IMR-90 (cell line): Measurements from ENCODE around the gene ACOX2. TPM values are rescaled to one million over a fixed set of nuclear protein-coding genes. Genes with fewer than 3 reads are reported as not detected.

Experiments
- ATAC-seq: fragments of 200-7000 bp; cut with Tn5 transposase; 2 replicates; pipeline ENCODE4 v1.9.1; 2020; ENCODE audit warnings: low read depth, mild to moderate bottlenecking, moderate library complexity
- BruUV-seq: library from RNA; stranded (reverse); fragments of 400-500 nt; replicated peaks from 2 replicates; lab custom pipeline; 2021; lab: Mats Ljungman, UMichigan
- CTCF ChIA-PET: fragments of 300-600 bp; formaldehyde crosslinking; extraction: SDS; loops from one replicate; lab custom pipeline; 2021; ENCODE audit warnings: antibody characterized with exemption; lab: Yijun Ruan, JAX
- POLR2A ChIA-PET: fragments of 300-600 bp; sonication (Branson Sonifier 250); formaldehyde crosslinking; loops from one replicate; lab custom pipeline; 2022; ENCODE audit warnings: antibody characterized with exemption; ENCODE audit not compliant: unreplicated experiment; lab: Charles Lee
- DNase-seq: peaks from one replicate; pipeline ENCODE4 v3.0.0; 2013
- H2AFZ ChIP-seq: replicated peaks from 2 replicates; pipeline ENCODE3; 2013; ENCODE audit warnings: low read length, mild to moderate bottlenecking; ENCODE audit not compliant: poor library complexity
- H2AK5ac ChIP-seq: 2 replicates; pipeline ENCODE4 v1.6.1; 2013; ENCODE audit warnings: low read depth, low read length, inconsistent platforms
- H2AK9ac ChIP-seq: replicated peaks from 2 replicates; pipeline ENCODE3; 2013; ENCODE audit warnings: mild to moderate bottlenecking, low read depth, low read length, moderate library complexity; ENCODE audit not compliant: poor library complexity
- H2BK120ac ChIP-seq: 2 replicates; pipeline ENCODE4 v1.6.1; 2013; ENCODE audit warnings: low read depth, low read length, inconsistent platforms
- H2BK15ac ChIP-seq: 3 replicates; pipeline ENCODE4 v1.6.1; 2013; ENCODE audit warnings: low read depth, low read length, inconsistent platforms
- H2BK20ac ChIP-seq: 2 replicates; pipeline ENCODE4 v1.6.1; 2013; ENCODE audit warnings: low read depth, mild to moderate bottlenecking, inconsistent platforms, low read length, moderate library complexity
- H2BK5ac ChIP-seq: 2 replicates; pipeline ENCODE4 v1.6.1; 2013; ENCODE audit warnings: mild to moderate bottlenecking, low read depth, low read length, inconsistent platforms; ENCODE audit not compliant: poor library complexity, severe bottlenecking
- H3K14ac ChIP-seq: replicated peaks from 2 replicates; pipeline ENCODE4 v1.6.1; 2013; ENCODE audit warnings: low read depth, low read length, inconsistent platforms
- H3K18ac ChIP-seq: 2 replicates; pipeline ENCODE4 v1.6.1; 2013; ENCODE audit warnings: low read depth, low read length, control low read depth
- H3K23ac ChIP-seq: 2 replicates; pipeline ENCODE4 v1.6.1; 2013; ENCODE audit warnings: low read depth, low read length, inconsistent platforms
- H3K27ac ChIP-seq: 2 replicates; pipeline ENCODE4 v1.5.1; 2013; ENCODE audit warnings: mild to moderate bottlenecking, control low read depth, low read length; ENCODE audit not compliant: insufficient read depth
- H3K27me3 ChIP-seq: 2 replicates; pipeline ENCODE4 v1.6.1; 2013; ENCODE audit warnings: low read length; ENCODE audit not compliant: control insufficient read depth, insufficient read depth
- H3K36me3 ChIP-seq: 2 replicates; pipeline ENCODE4 v1.6.1; 2013; ENCODE audit warnings: low read length, mixed read lengths; ENCODE audit not compliant: control insufficient read depth, insufficient read depth
- H3K4ac ChIP-seq: 2 replicates; pipeline ENCODE4 v1.6.1; 2013; ENCODE audit warnings: low read depth, low read length, inconsistent platforms
- H3K4me1 ChIP-seq: 2 replicates; pipeline ENCODE4 v1.6.1; 2013; ENCODE audit warnings: low read length, mixed read lengths; ENCODE audit not compliant: control insufficient read depth, insufficient read depth
- H3K4me2 ChIP-seq: 2 replicates; pipeline ENCODE4 v1.6.1; 2013; ENCODE audit warnings: low read depth, mild to moderate bottlenecking, control low read depth, low read length, moderate library complexity
- H3K4me3 ChIP-seq: 2 replicates; pipeline ENCODE4 v1.5.1; 2013; ENCODE audit warnings: low read depth, mild to moderate bottlenecking, control low read depth, low read length, moderate library complexity; ENCODE audit not compliant: insufficient read depth
- H3K56ac ChIP-seq: 2 replicates; pipeline ENCODE4 v1.6.1; 2013; ENCODE audit warnings: low read length, inconsistent platforms; ENCODE audit not compliant: insufficient read depth; ENCODE audit errors: extremely low read depth
- H3K79me1 ChIP-seq, 2 experiments: 2 replicates each; pipeline ENCODE4 v1.6.1; 2013; ENCODE audit warnings: low read length in 2 of 2, inconsistent platforms in 1 of 2, low read depth in 1 of 2
- H3K9ac ChIP-seq: 2 replicates; pipeline ENCODE4 v1.6.1; 2013; ENCODE audit warnings: low read depth, low read length, control low read depth
- H3K9me1 ChIP-seq: 2 replicates; pipeline ENCODE4 v1.6.1; 2013; ENCODE audit warnings: low read length, inconsistent platforms; ENCODE audit not compliant: insufficient read depth
- H3K9me3 ChIP-seq: 2 replicates; pipeline ENCODE4 v1.6.1; 2013; ENCODE audit warnings: low read length; ENCODE audit not compliant: control insufficient read depth, insufficient read depth
- H4K20me1 ChIP-seq: 2 replicates; pipeline ENCODE4 v1.6.1; 2013; ENCODE audit warnings: low read length, inconsistent platforms; ENCODE audit not compliant: insufficient read depth
- H4K5ac ChIP-seq: 2 replicates; pipeline ENCODE4 v1.6.1; 2013; ENCODE audit warnings: mild to moderate bottlenecking, low read depth, low read length, control low read depth
- H4K8ac ChIP-seq, 2 experiments: 2 replicates each; pipeline ENCODE4 v1.6.1; 2013; ENCODE audit warnings: low read depth in 2 of 2, low read length in 2 of 2, control low read depth in 1 of 2, inconsistent platforms in 1 of 2
- H4K91ac ChIP-seq: 2 replicates; pipeline ENCODE4 v1.6.1; 2013; ENCODE audit warnings: low read depth, low read length, inconsistent platforms; ENCODE audit not compliant: insufficient read depth
- ELK1 ChIP-seq: fragments of 150-350 bp; IDR thresholded peaks from 2 replicates; pipeline ENCODE4 v1.6.1; 2016; ENCODE audit warnings: low read depth, mild to moderate bottlenecking, low read length, moderate library complexity, borderline replicate concordance
- RCOR1 ChIP-seq: IDR thresholded peaks from 2 replicates; pipeline ENCODE4 v1.6.1; 2012; ENCODE audit warnings: mild to moderate bottlenecking, low read length, improper control_type of control experiment; ENCODE audit not compliant: insufficient replicate concordance
- RFX5 ChIP-seq: IDR thresholded peaks from 2 replicates; pipeline ENCODE4 v1.8.0; 2012; ENCODE audit warnings: low read depth, mild to moderate bottlenecking, low read length, moderate library complexity
- WGBS, 2 experiments: methylation state at CpG; one replicate each; pipeline versions ENCODE4 v1.1.5 to v1.1.7; 2013; ENCODE audit warnings: missing lambda C conversion rate in 2 of 2; ENCODE audit not compliant: insufficient read length in 1 of 2; ENCODE audit errors: extremely low coverage in 2 of 2; 5-methylcytosine and 5-hydroxymethylcytosine counted together
- dilution Hi-C: fragments of 300-500 bp; cut with HindIII; formaldehyde crosslinking; loops from one replicate; pipeline ENCODE4 v1.14.3; 2018; ENCODE audit warnings: low sequenced_read_pairs; ENCODE audit not compliant: unreplicated experiment
- in situ Hi-C: fragments of 300-500 bp; cut with MboI; formaldehyde crosslinking; loops from 3 replicates; pipeline ENCODE4 v1.14.3; 2019; ENCODE audit warnings: low sequenced_read_pairs, inconsistent platforms, mixed read lengths
- intact Hi-C: fragments of 100-400 bp; cut with micrococcal nuclease; formaldehyde crosslinking; loops from 2 replicates; pipeline ENCODE4 v1.10.0; 2022
- polyA plus RNA-seq, 3 experiments: library from polyadenylated mRNA; depleted of rRNA; stranded (reverse); fragments of >200 nt; gene quantifications; 2 replicates each; pipeline ENCODE4 v1.2.3, GENCODE V29; 2012; ENCODE audit warnings: low replicate concordance in 1 of 3
- total RNA-seq: library from RNA; depleted of rRNA; stranded (reverse); fragments of >200 nt; gene quantifications from 2 replicates; pipeline ENCODE4 v1.2.3, GENCODE V29; 2012

ACOX2 gene
- total and polyA plus RNA-seq, 2 of the 4 experiments (the other 2 are of a cell fraction), result 15.6 to 32.9 TPM

GRCh38 chr3:58519668-58520402, 17.2 kb downstream of the ACOX2 start:
- H2BK120ac ChIP-seq, result no peak overlapping the region
- H3K9me1 ChIP-seq, result no peaks in the 10 kb centered on the region; the same call in 1 of the 2 replicates
- H3K4me3 ChIP-seq, result no peak overlapping the region
- no peak overlapping the region for H2AK9ac ChIP-seq
- no peak overlapping the region for H3K18ac ChIP-seq
- no peaks in the 10 kb centered on the region for H3K27me3 ChIP-seq
- H2BK15ac ChIP-seq, result no peak overlapping the region
- no peak overlapping the region for H2BK5ac ChIP-seq
- H3K9ac ChIP-seq, result no peak overlapping the region
- ChIA-PET POLR2A (no interaction called here), CTCF (interaction anchor here (0.7 to 1.6 kb wide), 2 partner anchors 12 to 560 kb away, joined by 3 read pairs; no protein-coding TSS in a partner anchor)
- H3K36me3 ChIP-seq, result peaks cover 13% of the 10 kb centered on the region; the same call in 1 of the 2 replicates
- no peak overlapping the region for H3K4me2 ChIP-seq
- no peak for DNase-seq
- H3K9me3 ChIP-seq, result no peaks in the 10 kb centered on the region
- no peak overlapping the region for H2AK5ac ChIP-seq
- H4K8ac ChIP-seq, result no peak overlapping the region
- H3K23ac ChIP-seq, result no peak overlapping the region
- no peak overlapping the region for H3K14ac ChIP-seq
- no peak overlapping the region for H3K4ac ChIP-seq
- H2BK20ac ChIP-seq, result no peak overlapping the region
- no peak overlapping the region for H2AFZ ChIP-seq
- ATAC-seq, result no peak
- TF ChIP-seq RCOR1 (no peak), ELK1 (no peak), RFX5 (no peak)
- no peak overlapping the region for H3K27ac ChIP-seq
- dilution Hi-C loops (no loop called here), intact Hi-C loops (no loop called here), in situ Hi-C loops (no loop called here)
- no peak overlapping the region for H3K56ac ChIP-seq
- BruUV-seq, result no TSS peak
- H3K79me1 ChIP-seq, result no peaks in the 10 kb centered on the region
- H4K20me1 ChIP-seq, result no peaks in the 10 kb centered on the region; the same call in 1 of the 2 replicates
- H4K91ac ChIP-seq, result no peak overlapping the region
- no peaks in the 10 kb centered on the region for H3K4me1 ChIP-seq
- no peak overlapping the region for H4K5ac ChIP-seq
- 80% methylated on average over 2 of the region's 6 CpGs; no CpG with 5 or more reads in 1 of the 2 experiments for WGBS, 2 experiments
